Loucy (cell line): ENCODE measurements around the gene INHBC.

ENCODE experiments used
- H2AFZ ChIP-seq: fragments of 200-600 bp; sonication (generic); 2 replicates; pipeline ENCODE4 v1.6.0; 2016; ENCODE audit warnings: antibody characterized with exemption, mild to moderate bottlenecking, low read length, moderate library complexity
- H3F3A ChIP-seq: fragments of 200-600 bp; 2 replicates; pipeline ENCODE4 v1.6.0; 2016; ENCODE audit warnings: antibody characterized with exemption, low read depth, mild to moderate bottlenecking
- H3K27me3 ChIP-seq: fragments of 200-600 bp; sonication (generic); 2 replicates; pipeline ENCODE4 v1.6.1; 2014; ENCODE audit warnings: low read length, mild to moderate bottlenecking; ENCODE audit not compliant: insufficient read depth, poor library complexity, severe bottlenecking
- H3K36me3 ChIP-seq: fragments of 200-600 bp; sonication (generic); 2 replicates; pipeline ENCODE4 v1.6.1; 2016; ENCODE audit warnings: low read length; ENCODE audit not compliant: insufficient read depth
- H3K4me1 ChIP-seq: fragments of 200-600 bp; sonication (generic); 2 replicates; pipeline ENCODE4 v1.5.1; 2014; ENCODE audit warnings: low read length, mild to moderate bottlenecking; ENCODE audit not compliant: insufficient read depth, poor library complexity, severe bottlenecking
- H3K4me2 ChIP-seq: fragments of 200-600 bp; sonication (generic); 2 replicates; pipeline ENCODE4 v1.6.0; 2014; ENCODE audit warnings: antibody characterized with exemption, low read length, low read depth, mild to moderate bottlenecking; ENCODE audit not compliant: poor library complexity, severe bottlenecking
- H3K4me3 ChIP-seq: fragments of 200-600 bp; sonication (generic); 2 replicates; pipeline ENCODE4 v1.5.1; 2014; ENCODE audit warnings: low read length, mild to moderate bottlenecking, mixed read lengths; ENCODE audit not compliant: poor library complexity, severe bottlenecking
- H3K79me2 ChIP-seq: fragments of 200-600 bp; sonication (generic); 2 replicates; pipeline ENCODE4 v1.6.1; 2014; ENCODE audit warnings: low read length; ENCODE audit not compliant: insufficient read depth
- H3K9ac ChIP-seq: fragments of 200-600 bp; sonication (generic); 2 replicates; pipeline ENCODE4 v1.6.0; 2014; ENCODE audit warnings: mild to moderate bottlenecking, low read depth, low read length, moderate library complexity; ENCODE audit not compliant: poor library complexity, severe bottlenecking
- H3K9me2 ChIP-seq: fragments of 200-600 bp; sonication (generic); replicated peaks from 2 replicates; pipeline ENCODE4 v1.6.1; 2016; ENCODE audit warnings: low read depth, low read length, mixed read lengths
- H3K9me3 ChIP-seq: fragments of 200-600 bp; sonication (generic); 2 replicates; pipeline ENCODE4 v1.6.1; 2014; ENCODE audit warnings: mild to moderate bottlenecking, antibody characterized with exemption, low read length, low read depth; ENCODE audit not compliant: insufficient read depth
- H4K20me1 ChIP-seq: fragments of 200-600 bp; sonication (generic); 2 replicates; pipeline ENCODE4 v1.6.0; 2014; ENCODE audit warnings: antibody characterized with exemption, low read length, mild to moderate bottlenecking; ENCODE audit not compliant: insufficient read depth, poor library complexity, severe bottlenecking
- CTCF ChIP-seq: fragments of 200-600 bp; sonication (generic); conservative IDR thresholded peaks from 2 replicates; pipeline ENCODE4 v1.5.1; 2014; ENCODE audit warnings: mild to moderate bottlenecking, antibody characterized with exemption, low read length
- EZH2phosphoT487 ChIP-seq: fragments of 200-600 bp; IDR thresholded peaks from 2 replicates; pipeline ENCODE4 v1.6.1; 2018; ENCODE audit warnings: antibody characterized with exemption, mild to moderate bottlenecking, moderate library complexity, borderline replicate concordance

INHBC gene

DNA sequence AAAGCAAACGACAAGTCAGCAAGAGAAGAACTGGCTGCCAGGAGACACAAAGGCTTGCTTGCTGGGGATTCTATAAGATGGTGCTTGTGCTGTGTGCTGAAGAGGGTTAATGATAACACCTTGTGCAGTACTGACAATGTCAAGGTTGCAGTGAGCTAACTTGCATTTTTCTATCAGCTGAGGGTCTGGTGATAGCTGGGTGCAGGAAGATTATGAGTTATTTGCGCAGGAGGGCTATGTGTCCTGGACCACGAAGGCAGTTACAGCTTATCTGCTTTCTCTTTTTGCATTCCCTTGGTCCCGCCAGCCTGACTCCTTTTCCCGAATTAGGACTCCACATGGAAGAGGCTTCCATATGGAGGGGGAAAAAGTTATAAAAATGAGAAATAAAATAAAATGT is 46.2 kb upstream of the INHBC start:
- TF ChIP-seq CTCF (no peak), EZH2phosphoT487 (no peak)
- no peaks in the 10 kb centered on the region for H4K20me1 ChIP-seq
- no peaks in the 10 kb centered on the region for H3K27me3 ChIP-seq
- H3K9me3 ChIP-seq, result no peaks in the 10 kb centered on the region
- no peaks in the 10 kb centered on the region for H3K4me1 ChIP-seq
- H3K4me2 ChIP-seq, result no peak overlapping the region
- no peaks in the 10 kb centered on the region for H3K36me3 ChIP-seq
- H3K4me3 ChIP-seq, result no peak overlapping the region
- no peaks in the 10 kb centered on the region for H3K79me2 ChIP-seq
- H3K9ac ChIP-seq, result no peak overlapping the region
- no peaks in the 10 kb centered on the region for H3K9me2 ChIP-seq
- H2AFZ ChIP-seq, result no peak overlapping the region
- H3F3A ChIP-seq, result no peaks in the 10 kb centered on the region

- Histone ChIP-seq H3K27me3 (no peaks in the 10 kb centered on the region), H3K4me2 (no peak overlapping the region), H3K36me3 (peaks cover 6% of the 10 kb centered on the region; the same call in 1 of the 2 replicates), H3K9me3 (no peaks in the 10 kb centered on the region), H3K79me2 (no peaks in the 10 kb centered on the region), H3K4me1 (no peaks in the 10 kb centered on the region), H3K9ac (no peak overlapping the region), H2AFZ (no peak overlapping the region), H4K20me1 (no peaks in the 10 kb centered on the region), H3K9me2 (no peaks in the 10 kb centered on the region), H3F3A (no peaks in the 10 kb centered on the region), H3K4me3 (no peak overlapping the region)
- no peak for TF ChIP-seq CTCF
- TF ChIP-seq EZH2phosphoT487, result no peak
Observed at GRCh38 chr12:57389033-57389432, 45.6 kb upstream of the INHBC start.

DNA sequence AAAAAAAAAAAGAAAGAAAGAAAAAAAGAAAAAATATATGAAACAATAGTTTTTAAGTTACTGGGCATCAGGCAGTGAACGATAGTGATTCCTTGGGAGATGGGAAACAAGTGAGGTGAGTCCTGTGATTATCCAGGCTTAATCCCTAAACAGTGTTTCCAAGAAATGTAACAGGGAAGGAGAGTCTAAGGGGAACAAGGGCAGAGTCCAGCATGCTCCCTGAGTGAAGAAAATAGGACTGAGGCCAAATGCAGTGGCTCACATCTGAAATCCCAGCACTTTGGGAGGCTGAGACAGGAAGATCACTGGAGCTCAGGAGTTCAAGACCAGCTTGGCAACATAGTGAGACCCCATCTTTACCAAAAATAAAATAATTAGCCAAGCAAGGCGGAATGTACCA is 44.4 kb upstream of the INHBC start:
- Histone ChIP-seq H3K36me3 (peaks cover 8% of the 10 kb centered on the region; the same call in 1 of the 2 replicates), H2AFZ (no peak overlapping the region)

More for the DNA sequence above, 44.4 kb upstream of the INHBC start:
- Histone ChIP-seq H3K9ac (no peak overlapping the region), H3K79me2 (no peaks in the 10 kb centered on the region), H3F3A (no peaks in the 10 kb centered on the region), H3K9me3 (no peaks in the 10 kb centered on the region), H3K4me3 (no peak overlapping the region), H3K4me1 (no peaks in the 10 kb centered on the region), H4K20me1 (no peaks in the 10 kb centered on the region), H3K27me3 (no peaks in the 10 kb centered on the region), H3K4me2 (no peak overlapping the region), H3K9me2 (no peaks in the 10 kb centered on the region)
- TF ChIP-seq CTCF (no peak), EZH2phosphoT487 (no peak)
